Measurements from ENCODE around the gene MC1R.
A peak's percentile ranks its signal among the peaks of the same experiment; 100 is the strongest.

The MC1R gene

GRCh38 chr16:89958068-89958467 lies 39.4 kb downstream of the MC1R start:
- Mint-ChIP-seq H3K4me1 (peaks cover 6% of the 10 kb centered on the region), H3K4me3 (no peak overlapping the region), H3K27me3 (ENCODE audit: low read depth, poor library complexity) (peaks cover 3% of the 10 kb centered on the region), H3K9me3 (no peaks in the 10 kb centered on the region), H3K36me3 (ENCODE audit: low read depth) (peaks cover 31% of the 10 kb centered on the region), H3K27ac (peak overlapping the region; percentile 71)
- peak; percentile 48 for DNase-seq
- no peak for TF ChIP-seq CTCF (IDR thresholded peaks at IDR 0.05)

GRCh38 chr16:89958596-89958995 lies 39.9 kb downstream of the MC1R start:
- TF ChIP-seq CTCF (IDR thresholded peaks at IDR 0.05): no peak
- H3K4me1 Mint-ChIP-seq: peaks cover 6% of the 10 kb centered on the region
- H3K27me3 Mint-ChIP-seq (ENCODE audit: low read depth, poor library complexity): peaks cover 3% of the 10 kb centered on the region
- no peaks in the 10 kb centered on the region for H3K9me3 Mint-ChIP-seq
- no peak overlapping the region for H3K27ac Mint-ChIP-seq
- no peak for DNase-seq
- H3K4me3 Mint-ChIP-seq: no peak overlapping the region
- peaks cover 31% of the 10 kb centered on the region for H3K36me3 Mint-ChIP-seq (ENCODE audit: low read depth)

- H3K36me3 Mint-ChIP-seq (ENCODE audit: low read depth): peaks cover 26% of the 10 kb centered on the region
- no peak for TF ChIP-seq CTCF (IDR thresholded peaks at IDR 0.05)
- no peak for DNase-seq
- H3K27ac Mint-ChIP-seq: no peak overlapping the region
- H3K27me3 Mint-ChIP-seq (ENCODE audit: low read depth, poor library complexity): peaks cover 3% of the 10 kb centered on the region
- no peaks in the 10 kb centered on the region for H3K9me3 Mint-ChIP-seq
- H3K4me3 Mint-ChIP-seq: no peak overlapping the region
- H3K4me1 Mint-ChIP-seq: peaks cover 10% of the 10 kb centered on the region
Observed at GRCh38 chr16:89960966-89961365, 42.3 kb downstream of the MC1R start.

- H3K36me3 Mint-ChIP-seq (ENCODE audit: low read depth): peaks cover 26% of the 10 kb centered on the region
- H3K4me1 Mint-ChIP-seq: peaks cover 14% of the 10 kb centered on the region
- H3K9me3 Mint-ChIP-seq: no peaks in the 10 kb centered on the region
- no peak for TF ChIP-seq CTCF (IDR thresholded peaks at IDR 0.05)
- no peak for DNase-seq
- H3K27ac Mint-ChIP-seq: no peak overlapping the region
- peaks cover 3% of the 10 kb centered on the region for H3K27me3 Mint-ChIP-seq (ENCODE audit: low read depth, poor library complexity)
- no peak overlapping the region for H3K4me3 Mint-ChIP-seq
Observed at GRCh38 chr16:89961920-89962319, 43.3 kb downstream of the MC1R start.

- peaks cover 27% of the 10 kb centered on the region for H3K36me3 Mint-ChIP-seq (ENCODE audit: low read depth)
- DNase-seq: no peak
- peaks cover 3% of the 10 kb centered on the region for H3K27me3 Mint-ChIP-seq (ENCODE audit: low read depth, poor library complexity)
- no peak for TF ChIP-seq CTCF (IDR thresholded peaks at IDR 0.05)
- no peaks in the 10 kb centered on the region for H3K9me3 Mint-ChIP-seq
- no peak overlapping the region for H3K4me3 Mint-ChIP-seq
- H3K4me1 Mint-ChIP-seq: peaks cover 23% of the 10 kb centered on the region
- no peak overlapping the region for H3K27ac Mint-ChIP-seq
Observed at GRCh38 chr16:89962754-89963498, 44.3 kb downstream of the MC1R start.

GRCh38 chr16:89964201-89964600 lies 45.5 kb downstream of the MC1R start:
- TF ChIP-seq CTCF (IDR thresholded peaks at IDR 0.05): no peak
- H3K27ac Mint-ChIP-seq: no peak overlapping the region
- H3K36me3 Mint-ChIP-seq (ENCODE audit: low read depth): peaks cover 25% of the 10 kb centered on the region
- no peak overlapping the region for H3K4me3 Mint-ChIP-seq
- DNase-seq: no peak
- H3K9me3 Mint-ChIP-seq: peaks cover 8% of the 10 kb centered on the region
- H3K4me1 Mint-ChIP-seq: peaks cover 19% of the 10 kb centered on the region
- peaks cover 3% of the 10 kb centered on the region for H3K27me3 Mint-ChIP-seq (ENCODE audit: low read depth, poor library complexity)

Measured in nephron progenitor cell (in vitro differentiated cells).